Adrenal gland (tissue), 12 donors: ENCODE data around the gene ALG5. TPM values are rescaled to one million over a fixed set of nuclear protein-coding genes. Genes with fewer than 3 reads are reported as not detected.

Source experiments
- DNase-seq, 7 donors: peaks; one replicate each; pipeline ENCODE4 v3.0.0-alpha.2; 2019 to 2020
- H3K27ac ChIP-seq, 5 donors: fragments of 200-600 bp; sonication (generic) in 4 of 5; 1 replicate in 3 of 5; 2 replicates in 2 of 5; pipeline versions ENCODE4 v1.5.1 to v1.8.0; 2016 to 2020; ENCODE audit warnings: mild to moderate bottlenecking in 1 of 5
- H3K27me3 ChIP-seq: fragments of 200-600 bp; 2 replicates; pipeline ENCODE4 v1.8.0; 2021
- H3K36me3 ChIP-seq, 2 donors: fragments of 200-600 bp; replicated peaks in 1 of 2; 1 replicate in 1 of 2; 2 replicates in 1 of 2; pipeline versions ENCODE4 v1.5.1 to v1.8.0; 2018 to 2022
- H3K4me1 ChIP-seq, 2 donors: fragments of 200-600 bp; replicated peaks in 1 of 2; 1 replicate in 1 of 2; 2 replicates in 1 of 2; pipeline versions ENCODE4 v1.5.1 to v1.8.0; 2018 to 2021
- H3K4me3 ChIP-seq, 4 donors: fragments of 200-600 bp; sonication (generic) in 3 of 4; one replicate each; pipeline ENCODE4 v1.5.1; 2016 to 2018
- H3K9me3 ChIP-seq, 3 donors: fragments of 200-600 bp; sonication (generic) in 1 of 3; replicated peaks in 1 of 3; 1 replicate in 2 of 3; 2 replicates in 1 of 3; pipeline versions ENCODE4 v1.5.1 to v1.8.0; 2016 to 2021
- CTCF ChIP-seq, 6 experiments: fragments of 450-650 bp in 4 of 6; fragments of 200-600 bp in 2 of 6; sonication (generic) in 1 of 6; IDR thresholded peaks; 1 replicate in 5 of 6; 2 replicates in 1 of 6; pipeline versions ENCODE4 v1.5.1 to v1.8.0; 2016 to 2021; ENCODE audit warnings: antibody characterized with exemption in 6 of 6, mild to moderate bottlenecking in 2 of 6, moderate library complexity in 1 of 6
- POLR2A ChIP-seq, 2 donors: fragments of 450-650 bp; IDR thresholded peaks; one replicate each; pipeline ENCODE4 v1.6.1; 2017; ENCODE audit warnings: antibody characterized with exemption in 2 of 2, mild to moderate bottlenecking in 2 of 2, moderate library complexity in 1 of 2
- WGBS, 4 donors: extraction: QIAGEN DNeasy Blood & Tissue Kit in 2 of 4; methylation state at CpG; one replicate each; pipeline versions ENCODE4 v1.1.5 to v1.1.7; 2013 to 2017; 5-methylcytosine and 5-hydroxymethylcytosine counted together
- intact Hi-C, 2 donors: fragments of 100-400 bp; cut with DNase I; formaldehyde crosslinking; loops; one replicate each; pipeline versions ENCODE4 v1.14.1 to v1.15.0; 2022 to 2023
- polyA plus RNA-seq, 3 donors: library from polyadenylated mRNA; stranded (reverse); fragments of 200-250 nt in 2 of 3; fragments of 350-450 nt in 1 of 3; fragmentation: Illumina TruSeq in 1 of 3; extraction: RNeasy Lipid Tissue Mini Kit (QIAGEN cat#74804) in 1 of 3; gene quantifications; one replicate each; pipeline ENCODE4 v1.2.3, GENCODE V29; 2013 to 2014
- total RNA-seq, 9 donors: library from RNA; depleted of rRNA in 4 of 9; stranded (reverse); fragments of >200 nt in 4 of 9; fragments of 120-200 nt in 1 of 9; fragmentation: NEBNext Ultra II Directional in 1 of 9; extraction: Animal tissue kit (Norgen Biotek cat#: 25700) in 1 of 9; gene quantifications; one replicate each; pipeline versions ENCODE4 v1.1.0 to v1.2.4, GENCODE V29; 2013 to 2023
- donor health status: healthy with polysubstance abuse.
- donor health status: Bipolar disorder and iron deficiency.
- donor health status: DM: yes; HTN: yes; CAD: no.
- donor health status: DM: no; HTN: no; CAD: no.
- donor health status: DM: no; HTN: no; CAD: no.
- donor health status: DM: yes; HTN: yes; CAD: no.

ALG5 gene
- total and polyA plus RNA-seq, 12 donors: 28.2 to 76.7 (median 41.2) TPM

- Histone ChIP-seq H3K27ac (peak overlapping the region in 2 of 5 donors; percentile 4 to 37), H3K36me3 (no peaks in the 10 kb centered on the region), H3K27me3 (no peaks in the 10 kb centered on the region), H3K9me3 (no peaks in the 10 kb centered on the region), H3K4me3 (peak overlapping the region in 1 of 4 donors; percentile 62), H3K4me1 (peaks cover 4 to 6% of the 10 kb centered on the region in 2 donors)
- intact Hi-C loops: no loop called here
- 37 to 42% (median 40%) methylated on average over 12 of the region's 12 CpGs for WGBS, 4 donors
- TF ChIP-seq POLR2A (IDR thresholded peaks at IDR 0.05) (no peak), CTCF (IDR thresholded peaks at IDR 0.05) (no peak)
- no peak for DNase-seq
These were observed 80.7 kb downstream of the ALG5 start for GRCh38 chr13:36918246-36919131.

- intact Hi-C loops: no loop called here
- WGBS, 4 donors: 70 to 77% (median 73%) methylated on average over 3 of the region's 3 CpGs
These were observed 81.8 kb downstream of the ALG5 start for GRCh38 chr13:36917311-36917710.

GRCh38 chr13:36915896-36916640 lies 83.1 kb downstream of the ALG5 start:
- Histone ChIP-seq H3K4me1 (peaks cover 4 to 6% of the 10 kb centered on the region in 2 donors), H3K27ac (no peak overlapping the region), H3K27me3 (no peaks in the 10 kb centered on the region), H3K4me3 (no peak overlapping the region), H3K9me3 (no peaks in the 10 kb centered on the region), H3K36me3 (no peaks in the 10 kb centered on the region)
- DNase-seq: no peak
- 81 to 89% (median 86%) methylated on average over 6 of the region's 6 CpGs for whole genome bisulfite sequencing, 4 donors
- intact Hi-C loops: no loop called here
- TF ChIP-seq POLR2A (IDR thresholded peaks at IDR 0.05): no peak
- no peak for TF ChIP-seq CTCF (IDR thresholded peaks at IDR 0.05)

More at GRCh38 chr13:36917311-36917710, 81.8 kb downstream of the ALG5 start:
- H3K9me3 ChIP-seq: no peaks in the 10 kb centered on the region
- H3K27me3 ChIP-seq: no peaks in the 10 kb centered on the region
- TF ChIP-seq CTCF (IDR thresholded peaks at IDR 0.05) (no peak), POLR2A (IDR thresholded peaks at IDR 0.05) (no peak)
- no peaks in the 10 kb centered on the region for H3K36me3 ChIP-seq
- no peak for DNase-seq
- H3K4me3 ChIP-seq: no peak overlapping the region
- H3K27ac ChIP-seq: no peak overlapping the region
- peaks cover 4 to 6% of the 10 kb centered on the region in 2 donors for H3K4me1 ChIP-seq

GRCh38 chr13:36915106-36915505 lies 84.0 kb downstream of the ALG5 start:
- DNase-seq: no peak
- no peaks in the 10 kb centered on the region for H3K27me3 ChIP-seq
- peaks cover 0 to 6% of the 10 kb centered on the region in 2 donors for H3K4me1 ChIP-seq
- TF ChIP-seq CTCF (IDR thresholded peaks at IDR 0.05) (no peak), POLR2A (IDR thresholded peaks at IDR 0.05) (no peak)
- H3K4me3 ChIP-seq: no peak overlapping the region
- H3K27ac ChIP-seq: no peak overlapping the region
- 68 to 72% (median 71%) methylated on average over 5 of the region's 5 CpGs for WGBS, 4 donors
- no peaks in the 10 kb centered on the region for H3K9me3 ChIP-seq
- intact Hi-C loops: no loop called here
- no peaks in the 10 kb centered on the region for H3K36me3 ChIP-seq
